Ovary (tissue), 3 donors: ENCODE results near the gene SEC24C.

ENCODE experiments used
- CTCF ChIP-seq, 3 donors: fragments of 450-650 bp in 2 of 3; fragments of 200-600 bp in 1 of 3; IDR thresholded peaks; one replicate each; pipeline versions ENCODE4 v1.5.1 to v1.8.0; 2016 to 2022; ENCODE audit warnings: antibody characterized with exemption in 3 of 3, mild to moderate bottlenecking in 1 of 3
- POLR2A ChIP-seq: fragments of 450-650 bp; IDR thresholded peaks from one replicate; pipeline ENCODE4 v1.6.1; 2017; ENCODE audit warnings: antibody characterized with exemption, mild to moderate bottlenecking, moderate library complexity
- donor health status: DM: no; HTN: no; CAD: no.

- TF ChIP-seq CTCF (IDR thresholded peaks at IDR 0.05) (no peak), POLR2A (no peak)
Measured at GRCh38 chr10:73723516-73723915, 20.7 kb upstream of the SEC24C start.
